ENCODE measurements around the gene TTL.

- no peak for TF ChIP-seq IKZF1 (IDR thresholded peaks at IDR 0.05)
- no peak for TF ChIP-seq ZNF792 (CRISPR knock-in tag; IDR thresholded peaks at IDR 0.05)
- TF ChIP-seq RBM39 (IDR thresholded peaks at IDR 0.05; ENCODE audit: low read depth, low read length, poor library complexity, severe bottlenecking) = no peak
- TF ChIP-seq EP300 (IDR thresholded peaks at IDR 0.05; ENCODE audit: low read depth in 2 of 2, low read length in 2 of 2) = no peak
- no peak for TF ChIP-seq EP300 (CRISPR knock-in tag; IDR thresholded peaks at IDR 0.05; ENCODE audit: borderline replicate concordance)
- no peak for TF ChIP-seq CBX2 (IDR thresholded peaks at IDR 0.05; ENCODE audit: low read depth, low read length)
- TF ChIP-seq CBX2 (CRISPR knock-in tag; IDR thresholded peaks at IDR 0.05; ENCODE audit: low read depth) = no peak
- no peak for TF ChIP-seq GTF2F1 (IDR thresholded peaks at IDR 0.05; ENCODE audit: low read length)
- no peak for TF ChIP-seq ZNF235 (CRISPR knock-in tag; IDR thresholded peaks at IDR 0.05; ENCODE audit: borderline replicate concordance)
- TF ChIP-seq CTCF (CRISPR knock-in tag; IDR thresholded peaks at IDR 0.05) = no peak
- no peak for TF ChIP-seq NFKBIZ (CRISPR knock-in tag; IDR thresholded peaks at IDR 0.05)
Measured at GRCh38 chr2:112485849-112486248, 3.9 kb downstream of the TTL start.
